Measurements from ENCODE around the gene DUSP3. TPM values are rescaled to one million over a fixed set of nuclear protein-coding genes. Genes with fewer than 3 reads are reported as not detected.

DUSP3 gene
- total and polyA plus RNA-seq, 5 donors from 2014 or later: 4.6 to 9.8 (median 6.3) TPM

DNA sequence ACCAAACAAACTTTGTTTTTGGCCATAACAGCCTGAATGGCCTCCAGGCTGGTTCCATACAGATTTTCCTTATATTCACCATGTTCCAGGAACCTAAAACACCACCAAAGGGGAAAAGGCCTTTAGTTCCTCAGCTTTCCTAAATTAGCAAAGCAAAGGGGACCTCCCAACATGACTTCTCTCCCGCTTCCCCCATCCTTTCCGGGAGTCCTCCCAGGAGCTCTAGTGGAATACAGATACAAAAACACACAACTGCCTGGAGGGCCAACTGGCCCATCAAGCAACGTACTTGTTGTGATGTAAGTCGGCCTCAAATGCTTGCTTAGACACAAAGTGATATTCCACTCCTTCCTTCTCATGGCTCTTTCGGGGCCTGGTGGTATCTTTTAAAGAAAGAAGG, 32.0 kb upstream of the DUSP3 start:
- Mint-ChIP-seq H3K36me3 (no peaks in the 10 kb centered on the region), H3K27me3 (peaks cover 30% of the 10 kb centered on the region), H3K27ac (peak overlapping the region in 1 of 3 donors; percentile 4), H3K4me3 (no peak overlapping the region), H3K9me3 (no peaks in the 10 kb centered on the region), H3K4me1 (no peaks in the 10 kb centered on the region)
- DNase-seq (no peak), ATAC-seq (ENCODE audit: low read depth in 2 of 2) (no peak)
- Histone ChIP-seq H3K27me3 (ENCODE audit: control insufficient read depth, insufficient read depth, low read length) (peaks cover 6% of the 10 kb centered on the region), H3K27ac (ENCODE audit: insufficient read depth, low read length, poor library complexity, severe bottlenecking) (no peak overlapping the region), H3K9me3 (ENCODE audit: control insufficient read depth in 2 of 2, low read length in 2 of 2) (no peaks in the 10 kb centered on the region), H3K36me3 (ENCODE audit: control insufficient read depth, insufficient read depth, low read length) (no peaks in the 10 kb centered on the region), H3K4me3 (ENCODE audit: low read depth, low read length) (no peak overlapping the region), H3K4me1 (ENCODE audit: control insufficient read depth, insufficient read depth, low read length, poor library complexity, severe bottlenecking) (no peaks in the 10 kb centered on the region)

DNA sequence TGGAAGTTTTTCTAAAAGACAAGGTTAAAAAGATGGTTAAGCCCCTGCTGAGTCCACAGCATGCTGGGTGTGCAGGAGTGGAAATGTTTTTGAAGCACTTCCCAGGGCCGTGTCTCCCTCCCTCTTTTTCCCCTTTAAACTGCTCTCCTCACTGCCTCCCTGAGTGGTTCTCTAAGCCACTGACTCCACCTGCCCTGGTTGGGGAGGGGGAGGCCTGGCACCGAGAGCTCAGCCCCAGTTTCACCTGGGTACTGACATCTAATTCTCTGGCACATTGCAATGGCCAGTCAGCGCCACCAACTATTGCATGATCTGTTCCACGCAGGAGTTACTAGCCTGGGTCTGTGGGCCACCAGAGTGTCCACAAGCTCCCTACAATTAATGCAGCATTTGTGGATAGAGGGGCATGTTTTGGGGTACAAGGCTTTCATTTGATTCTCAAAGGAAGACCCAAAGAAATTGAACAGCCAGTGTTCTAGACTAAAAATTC, 31.5 kb upstream of the DUSP3 start:
- no peak overlapping the region for H3K4me3 Mint-ChIP-seq
- H3K27ac Mint-ChIP-seq: no peak overlapping the region
- H3K4me1 Mint-ChIP-seq: no peaks in the 10 kb centered on the region

GRCh38 chr17:43809121-43809520, 30.3 kb upstream of the DUSP3 start:
- Histone ChIP-seq H3K27ac (ENCODE audit: insufficient read depth, low read length, poor library complexity, severe bottlenecking) (no peak overlapping the region), H3K9me3 (ENCODE audit: control insufficient read depth in 2 of 2, low read length in 2 of 2) (no peaks in the 10 kb centered on the region), H3K27me3 (ENCODE audit: control insufficient read depth, insufficient read depth, low read length) (peaks cover 12% of the 10 kb centered on the region), H3K36me3 (ENCODE audit: control insufficient read depth, insufficient read depth, low read length) (no peaks in the 10 kb centered on the region), H3K4me1 (ENCODE audit: control insufficient read depth, insufficient read depth, low read length, poor library complexity, severe bottlenecking) (no peaks in the 10 kb centered on the region), H3K4me3 (ENCODE audit: low read depth, low read length) (no peak overlapping the region)
- Mint-ChIP-seq H3K4me3 (no peak overlapping the region), H3K36me3 (no peaks in the 10 kb centered on the region), H3K27ac (no peak overlapping the region), H3K27me3 (peaks cover 33% of the 10 kb centered on the region), H3K9me3 (no peaks in the 10 kb centered on the region), H3K4me1 (no peaks in the 10 kb centered on the region)
- DNase-seq (no peak), ATAC-seq (ENCODE audit: low read depth in 2 of 2) (no peak)

More for the DNA sequence above, 31.5 kb upstream of the DUSP3 start:
- Histone ChIP-seq H3K4me1 (ENCODE audit: control insufficient read depth, insufficient read depth, low read length, poor library complexity, severe bottlenecking) (no peaks in the 10 kb centered on the region), H3K27me3 (ENCODE audit: control insufficient read depth, insufficient read depth, low read length) (peaks cover 8% of the 10 kb centered on the region), H3K36me3 (ENCODE audit: control insufficient read depth, insufficient read depth, low read length) (no peaks in the 10 kb centered on the region), H3K4me3 (ENCODE audit: low read depth, low read length) (no peak overlapping the region), H3K27ac (ENCODE audit: insufficient read depth, low read length, poor library complexity, severe bottlenecking) (no peak overlapping the region), H3K9me3 (ENCODE audit: control insufficient read depth in 2 of 2, low read length in 2 of 2) (no peaks in the 10 kb centered on the region)
- no peaks in the 10 kb centered on the region for H3K36me3 Mint-ChIP-seq
- H3K27me3 Mint-ChIP-seq: peaks cover 36% of the 10 kb centered on the region
- H3K9me3 Mint-ChIP-seq: no peaks in the 10 kb centered on the region
- no peak for DNase-seq
- no peak for ATAC-seq (ENCODE audit: low read depth in 2 of 2)

- H3K36me3 Mint-ChIP-seq: no peaks in the 10 kb centered on the region
- H3K9me3 Mint-ChIP-seq: no peaks in the 10 kb centered on the region
Measured at GRCh38 chr17:43808076-43808475, 29.3 kb upstream of the DUSP3 start.

GRCh38 chr17:43805117-43805516, 26.3 kb upstream of the DUSP3 start:
- H3K36me3 ChIP-seq (ENCODE audit: control insufficient read depth, insufficient read depth, low read length): no peaks in the 10 kb centered on the region
- H3K4me3 Mint-ChIP-seq: no peak overlapping the region
- H3K36me3 Mint-ChIP-seq: no peaks in the 10 kb centered on the region
- DNase-seq: no peak
- no peak for ATAC-seq (ENCODE audit: low read depth in 2 of 2)
- H3K4me1 Mint-ChIP-seq: no peaks in the 10 kb centered on the region
- peaks cover 18% of the 10 kb centered on the region for H3K27me3 ChIP-seq (ENCODE audit: control insufficient read depth, insufficient read depth, low read length)
- H3K27me3 Mint-ChIP-seq: peaks cover 37% of the 10 kb centered on the region
- H3K9me3 ChIP-seq (ENCODE audit: control insufficient read depth in 2 of 2, low read length in 2 of 2): no peaks in the 10 kb centered on the region
- no peaks in the 10 kb centered on the region for H3K4me1 ChIP-seq (ENCODE audit: control insufficient read depth, insufficient read depth, low read length, poor library complexity, severe bottlenecking)
- H3K4me3 ChIP-seq (ENCODE audit: low read depth, low read length): no peak overlapping the region
- no peak overlapping the region for H3K27ac Mint-ChIP-seq
- H3K27ac ChIP-seq (ENCODE audit: insufficient read depth, low read length, poor library complexity, severe bottlenecking): no peak overlapping the region
- H3K9me3 Mint-ChIP-seq: no peaks in the 10 kb centered on the region

More at GRCh38 chr17:43808076-43808475, 29.3 kb upstream of the DUSP3 start:
- Mint-ChIP-seq H3K4me1 (no peaks in the 10 kb centered on the region), H3K27me3 (peaks cover 38% of the 10 kb centered on the region), H3K4me3 (no peak overlapping the region), H3K27ac (no peak overlapping the region)
- Histone ChIP-seq H3K27me3 (ENCODE audit: control insufficient read depth, insufficient read depth, low read length) (peaks cover 12% of the 10 kb centered on the region), H3K27ac (ENCODE audit: insufficient read depth, low read length, poor library complexity, severe bottlenecking) (no peak overlapping the region), H3K4me3 (ENCODE audit: low read depth, low read length) (no peak overlapping the region), H3K9me3 (ENCODE audit: control insufficient read depth in 2 of 2, low read length in 2 of 2) (no peaks in the 10 kb centered on the region), H3K4me1 (ENCODE audit: control insufficient read depth, insufficient read depth, low read length, poor library complexity, severe bottlenecking) (no peaks in the 10 kb centered on the region), H3K36me3 (ENCODE audit: control insufficient read depth, insufficient read depth, low read length) (no peaks in the 10 kb centered on the region)
- ATAC-seq (ENCODE audit: low read depth in 2 of 2) (no peak), DNase-seq (no peak)

DNA sequence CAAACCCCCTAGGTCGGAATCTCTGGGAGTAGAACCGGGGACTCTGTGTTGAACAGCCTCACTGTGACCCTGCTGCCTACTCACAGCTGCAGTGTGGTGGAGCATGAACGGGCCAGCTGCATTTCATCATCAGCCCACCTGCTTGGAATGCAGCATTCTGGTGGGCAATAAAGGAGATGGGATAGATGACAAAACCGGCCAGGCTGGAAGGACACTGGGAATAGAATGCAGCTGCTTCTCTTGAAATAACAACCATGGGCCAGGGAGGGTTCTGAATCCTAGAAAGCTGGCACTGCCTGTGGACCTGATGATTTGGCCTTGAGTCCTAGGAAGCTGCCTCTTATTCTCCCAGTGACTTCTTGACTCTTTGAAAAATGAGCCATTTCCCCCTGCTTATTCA, 25.0 kb upstream of the DUSP3 start:
- H3K4me3 ChIP-seq (ENCODE audit: low read depth, low read length): no peak overlapping the region
- Mint-ChIP-seq H3K36me3 (no peaks in the 10 kb centered on the region), H3K27ac (no peak overlapping the region), H3K4me3 (no peak overlapping the region), H3K4me1 (no peaks in the 10 kb centered on the region), H3K9me3 (no peaks in the 10 kb centered on the region), H3K27me3 (peaks cover 41% of the 10 kb centered on the region)
- H3K4me1 ChIP-seq (ENCODE audit: control insufficient read depth, insufficient read depth, low read length, poor library complexity, severe bottlenecking): no peaks in the 10 kb centered on the region
- H3K27ac ChIP-seq (ENCODE audit: insufficient read depth, low read length, poor library complexity, severe bottlenecking): no peak overlapping the region
- H3K27me3 ChIP-seq (ENCODE audit: control insufficient read depth, insufficient read depth, low read length): peaks cover 18% of the 10 kb centered on the region
- no peak for DNase-seq
- H3K36me3 ChIP-seq (ENCODE audit: control insufficient read depth, insufficient read depth, low read length): no peaks in the 10 kb centered on the region
- no peaks in the 10 kb centered on the region for H3K9me3 ChIP-seq (ENCODE audit: control insufficient read depth in 2 of 2, low read length in 2 of 2)
- no peak for ATAC-seq (ENCODE audit: low read depth in 2 of 2)

DNA sequence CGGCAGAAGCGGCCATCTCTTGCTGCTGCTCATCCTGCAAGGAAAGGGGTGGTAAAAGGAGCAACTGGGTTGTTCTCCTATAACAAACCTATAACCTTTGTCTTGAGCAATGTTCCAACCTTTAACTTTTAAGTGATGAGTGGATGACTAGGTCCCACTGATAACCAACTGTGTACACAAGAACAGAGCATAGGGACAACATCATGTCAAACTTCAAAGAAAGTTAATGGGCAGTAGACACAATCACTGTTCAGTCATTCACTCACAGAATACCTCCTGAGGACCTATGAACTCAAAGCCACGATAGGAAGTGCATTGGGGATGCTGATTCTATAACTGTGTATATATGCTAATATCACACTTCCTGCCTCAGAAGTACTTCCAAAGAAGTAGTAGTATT, 23.1 kb upstream of the DUSP3 start:
- no peaks in the 10 kb centered on the region for H3K36me3 Mint-ChIP-seq

GRCh38 chr17:43800736-43801135, 22.0 kb upstream of the DUSP3 start:
- Mint-ChIP-seq H3K36me3 (no peaks in the 10 kb centered on the region), H3K27me3 (peaks cover 47% of the 10 kb centered on the region), H3K4me3 (no peak overlapping the region), H3K4me1 (no peaks in the 10 kb centered on the region), H3K27ac (no peak overlapping the region), H3K9me3 (peaks cover 0 to 2% (median 0%) of the 10 kb centered on the region in 7 donors)
- ATAC-seq (ENCODE audit: low read depth in 2 of 2): no peak
- Histone ChIP-seq H3K4me3 (ENCODE audit: low read depth, low read length) (no peak overlapping the region), H3K27ac (ENCODE audit: insufficient read depth, low read length, poor library complexity, severe bottlenecking) (no peak overlapping the region), H3K27me3 (ENCODE audit: control insufficient read depth, insufficient read depth, low read length) (peaks cover 17% of the 10 kb centered on the region), H3K36me3 (ENCODE audit: control insufficient read depth, insufficient read depth, low read length) (no peaks in the 10 kb centered on the region), H3K4me1 (ENCODE audit: control insufficient read depth, insufficient read depth, low read length, poor library complexity, severe bottlenecking) (no peaks in the 10 kb centered on the region), H3K9me3 (ENCODE audit: control insufficient read depth in 2 of 2, low read length in 2 of 2) (no peaks in the 10 kb centered on the region)
- no peak for DNase-seq

More for the DNA sequence above, 23.1 kb upstream of the DUSP3 start:
- Mint-ChIP-seq H3K27me3 (peaks cover 43% of the 10 kb centered on the region), H3K9me3 (peaks cover 0 to 2% (median 0%) of the 10 kb centered on the region in 7 donors), H3K4me1 (no peaks in the 10 kb centered on the region), H3K27ac (no peak overlapping the region), H3K4me3 (no peak overlapping the region)
- Histone ChIP-seq H3K4me3 (ENCODE audit: low read depth, low read length) (no peak overlapping the region), H3K27ac (ENCODE audit: insufficient read depth, low read length, poor library complexity, severe bottlenecking) (no peak overlapping the region), H3K4me1 (ENCODE audit: control insufficient read depth, insufficient read depth, low read length, poor library complexity, severe bottlenecking) (no peaks in the 10 kb centered on the region), H3K9me3 (ENCODE audit: control insufficient read depth in 2 of 2, low read length in 2 of 2) (no peaks in the 10 kb centered on the region), H3K36me3 (ENCODE audit: control insufficient read depth, insufficient read depth, low read length) (no peaks in the 10 kb centered on the region), H3K27me3 (ENCODE audit: control insufficient read depth, insufficient read depth, low read length) (peaks cover 17% of the 10 kb centered on the region)
- peak in 1 of 3 donors; percentile 5 for DNase-seq
- no peak for ATAC-seq (ENCODE audit: low read depth in 2 of 2)

Measured in CD4-positive, CD25-positive, alpha-beta regulatory T cell (primary cell).